GM12878 (cell line): ENCODE measurements around the gene WTAP. TPM values are rescaled to one million over a fixed set of nuclear protein-coding genes. Genes with fewer than 3 reads are reported as not detected.

Experiments used
- ATAC-seq: fragments of 200-7000 bp; cut with Tn5 transposase; 3 replicates; pipeline ENCODE4 v1.9.1; 2020; ENCODE audit warnings: mild to moderate bottlenecking, moderate library complexity
- BruUV-seq: library from RNA; stranded (reverse); fragments of 400-500 nt; replicated peaks from 2 replicates; lab custom pipeline; 2021; lab: Mats Ljungman, UMichigan
- CTCF ChIA-PET: fragments of 300-600 bp; sonication (Branson Sonifier 250); formaldehyde crosslinking; extraction: SDS; loops from one replicate; lab custom pipeline; 2021; ENCODE audit warnings: inconsistent platforms; lab: Yijun Ruan, JAX
- POLR2A ChIA-PET: fragments of 350-600 bp; formaldehyde crosslinking; extraction: SDS; loops from one replicate; lab custom pipeline; 2021; ENCODE audit warnings: inconsistent platforms; lab: Charles Lee
- RAD21 ChIA-PET: fragments of 300-600 bp; sonication (Branson Sonifier 250); formaldehyde crosslinking; loops from one replicate; lab custom pipeline; 2023; ENCODE audit warnings: antibody characterized with exemption; ENCODE audit not compliant: unreplicated experiment; lab: Charles Lee
- SMC1A ChIA-PET: fragments of 300-600 bp; sonication (Branson Sonifier 250); formaldehyde crosslinking; loops from one replicate; lab custom pipeline; 2023; ENCODE audit not compliant: unreplicated experiment, uncharacterized antibody; lab: Charles Lee
- DNase-seq: peaks from one replicate; pipeline ENCODE4 v3.0.0-alpha.2; 2011; ENCODE audit warnings: low read depth, low spot score
- FAIRE-seq: peaks from 3 replicates; lab custom pipeline; 2011; peaks lifted over from hg19 to GRCh38; lab: Jason Lieb, UNC
- H2AFZ ChIP-seq: 2 replicates; pipeline ENCODE4 v1.6.0; 2011; ENCODE audit warnings: low read depth, low read length, control low read depth; ENCODE audit not compliant: control insufficient read depth
- H3K27ac ChIP-seq: 2 replicates; pipeline ENCODE4 v1.5.1; 2011; ENCODE audit warnings: control low read depth; ENCODE audit not compliant: control insufficient read depth, insufficient read depth
- H3K27me3 ChIP-seq, 2 experiments: replicated peaks in 1 of 2; 2 replicates each; pipeline versions ENCODE4 v1.6.0 to v1.6.1; 2011; ENCODE audit warnings: low read length in 1 of 2; ENCODE audit not compliant: control insufficient read depth in 2 of 2, insufficient read depth in 2 of 2
- H3K36me3 ChIP-seq, 2 experiments: 2 replicates each; pipeline ENCODE4 v1.5.1; 2011; ENCODE audit warnings: low read length in 1 of 2; ENCODE audit not compliant: control insufficient read depth in 2 of 2, insufficient read depth in 2 of 2
- H3K4me1 ChIP-seq: 2 replicates; pipeline ENCODE4 v1.6.1; 2011; ENCODE audit warnings: mild to moderate bottlenecking, low read length, moderate library complexity, mixed read lengths; ENCODE audit not compliant: control insufficient read depth, insufficient read depth
- H3K4me2 ChIP-seq: 2 replicates; pipeline ENCODE4 v1.6.0; 2011; ENCODE audit warnings: control low read depth; ENCODE audit not compliant: control insufficient read depth, insufficient read depth
- H3K4me3 ChIP-seq: fragments of 200-600 bp; sonication (generic); 2 replicates; pipeline ENCODE4 v1.5.1; 2016
- H3K79me2 ChIP-seq: 2 replicates; pipeline ENCODE4 v1.6.0; 2011; ENCODE audit warnings: low read length; ENCODE audit not compliant: control insufficient read depth, insufficient read depth
- H3K9ac ChIP-seq: 2 replicates; pipeline ENCODE4 v1.8.0; 2011; ENCODE audit warnings: low read length, control low read depth, mixed read lengths; ENCODE audit not compliant: control insufficient read depth, insufficient read depth
- H3K9me3 ChIP-seq: replicated peaks from 3 replicates; pipeline ENCODE4 v1.5.1; 2011; ENCODE audit warnings: mild to moderate bottlenecking, low read length; ENCODE audit not compliant: control insufficient read depth, insufficient read depth
- H4K20me1 ChIP-seq: 2 replicates; pipeline ENCODE4 v1.6.0; 2011; ENCODE audit not compliant: control insufficient read depth, insufficient read depth
- ATF2 ChIP-seq: IDR thresholded peaks from 2 replicates; pipeline ENCODE4 v1.6.1; 2012; ENCODE audit warnings: low read length, inconsistent platforms
- BHLHE40 ChIP-seq, 2 experiments: fragments of 450-650 bp in 1 of 2; IDR thresholded peaks; 2 replicates each; pipeline ENCODE4 v1.6.1; 2011 to 2017; ENCODE audit warnings: low read depth in 2 of 2, borderline replicate concordance in 1 of 2, improper control_type of control experiment in 1 of 2, low read length in 1 of 2, mild to moderate bottlenecking in 1 of 2
- DPF2 ChIP-seq: fragments of 450-650 bp; IDR thresholded peaks from 2 replicates; pipeline ENCODE4 v1.6.1; 2017; ENCODE audit warnings: mild to moderate bottlenecking
- E2F8 ChIP-seq: fragments of 450-650 bp; IDR thresholded peaks from 2 replicates; pipeline ENCODE4 v1.6.1; 2018; ENCODE audit warnings: mild to moderate bottlenecking, low read depth, moderate library complexity; ENCODE audit not compliant: partially characterized antibody
- GATAD2B ChIP-seq: fragments of 450-650 bp; conservative IDR thresholded peaks from 2 replicates; pipeline ENCODE4 v1.6.1; 2017; ENCODE audit warnings: low read depth, mild to moderate bottlenecking, moderate library complexity
- HCFC1 ChIP-seq: fragments of 150-350 bp; IDR thresholded peaks from 2 replicates; pipeline ENCODE4 v1.6.1; 2014; ENCODE audit warnings: low read length
- IKZF2 ChIP-seq, 2 experiments: fragments of 450-650 bp; IDR thresholded peaks; 2 replicates each; pipeline ENCODE4 v1.6.1; 2017; ENCODE audit warnings: mild to moderate bottlenecking in 2 of 2, moderate library complexity in 2 of 2
- LARP7 ChIP-seq: fragments of 450-650 bp; IDR thresholded peaks from 2 replicates; pipeline ENCODE4 v1.6.1; 2017; ENCODE audit warnings: mild to moderate bottlenecking
- NFXL1 ChIP-seq: fragments of 450-650 bp; IDR thresholded peaks from 2 replicates; pipeline ENCODE4 v1.6.1; 2017; ENCODE audit warnings: antibody characterized with exemption, mild to moderate bottlenecking, borderline replicate concordance
- NR2C1 ChIP-seq: fragments of 450-650 bp; IDR thresholded peaks from 2 replicates; pipeline ENCODE4 v1.6.1; 2017; ENCODE audit warnings: antibody characterized with exemption, mild to moderate bottlenecking, moderate library complexity
- SUZ12 ChIP-seq: fragments of 200-600 bp; sonication (generic); IDR thresholded peaks from one replicate; pipeline ENCODE4 v1.6.1; 2018; ENCODE audit warnings: antibody characterized with exemption, mild to moderate bottlenecking; ENCODE audit not compliant: unreplicated experiment
- WGBS: methylation state at CpG from one replicate; pipeline ENCODE4 v1.1.6; 2016; ENCODE audit warnings: low lambda C conversion rate; ENCODE audit not compliant: insufficient replicate concordance, insufficient coverage; ENCODE audit errors: missing lambda C conversion rate; 5-methylcytosine and 5-hydroxymethylcytosine counted together
- in situ Hi-C: fragments of 300-500 bp; cut with MboI; formaldehyde crosslinking; loops from 9 replicates; pipeline ENCODE4 v1.14.3; 2018; ENCODE audit warnings: mixed read lengths
- intact Hi-C: fragments of 100-400 bp; cut with micrococcal nuclease; formaldehyde crosslinking; loops from one replicate; pipeline ENCODE4 v1.14.2; 2022; ENCODE audit not compliant: unreplicated experiment
- polyA plus RNA-seq, 11 experiments: library from polyadenylated mRNA; depleted of rRNA in 4 of 11; unstranded in 6 of 11; stranded (reverse) in 5 of 11; fragments of >200 nt; fragmentation: Nextera tagmentation in 4 of 11; fragmentation: Illumina TruSeq in 1 of 11; extraction: Ambion mirVana in 4 of 11; extraction: Trizol in 1 of 11; gene quantifications; 1 replicate in 1 of 11; 2 replicates in 10 of 11; pipeline versions ENCODE4 v1.2.1 to v1.2.3, GENCODE V29; 2011 to 2016; ENCODE audit warnings: inconsistent platforms in 2 of 11, missing spikeins in 2 of 11, low read depth in 1 of 11
- total RNA-seq, 4 experiments: library from RNA; depleted of rRNA in 3 of 4; stranded (reverse); fragments of >200 nt in 3 of 4; fragmentation: Illumina TruSeq in 1 of 4; extraction: Trizol in 1 of 4; gene quantifications; 2 replicates each; pipeline versions ENCODE4 v1.2.1 to v1.2.3, GENCODE V29; 2013 to 2021
- TF ChIP-seq, protein P1 (sequence below): IDR thresholded peaks from 2 replicates; pipeline ENCODE4 v1.6.1; 2011; ENCODE audit warnings: mild to moderate bottlenecking, low read depth, low read length, moderate library complexity; ENCODE audit not compliant: insufficient replicate concordance
- TF ChIP-seq, protein P2 (sequence below): fragments of 450-650 bp; IDR thresholded peaks from 2 replicates; pipeline ENCODE4 v1.6.1; 2016; ENCODE audit warnings: mild to moderate bottlenecking, moderate library complexity, borderline replicate concordance

WTAP gene
- total and polyA plus RNA-seq, 10 of the 15 experiments (the other 5 are each of a cell fraction or from before 2014, with no cell fraction given) = 38.7 to 132 (median 83.1) TPM

GRCh38 chr6:159716247-159717096, 10.8 kb upstream of the WTAP start:
- Histone ChIP-seq H3K27ac (no peak overlapping the region), H3K4me1 (no peaks in the 10 kb centered on the region), H3K36me3 (no peaks in the 10 kb centered on the region), H2AFZ (no peak overlapping the region), H3K79me2 (peaks cover 2% of the 10 kb centered on the region), H3K9ac (no peak overlapping the region), H3K4me2 (no peak overlapping the region), H4K20me1 (no peaks in the 10 kb centered on the region), H3K27me3 (no peaks in the 10 kb centered on the region), H3K4me3 (no peak overlapping the region), H3K9me3 (no peaks in the 10 kb centered on the region; the same call in 2 of the 3 replicates)
- ChIA-PET SMC1A (interaction anchor here (0.9 to 1.8 kb wide), 4 partner anchors 9 to 206 kb away, joined by 3 to 5 read pairs (median 3); no protein-coding TSS in a partner anchor), CTCF (interaction anchor here (0.6 to 0.9 kb wide), 3 partner anchors 10 to 135 kb away, joined by 3 to 4 read pairs (median 3); partner anchors contain the start of gene WTAP), POLR2A (interaction anchor here (0.6 to 1.2 kb wide), 3 partner anchors 9 to 84 kb away, joined by 3 read pairs; no protein-coding TSS in a partner anchor), RAD21 (no interaction called here)
- intact Hi-C loops (no loop called here), in situ Hi-C loops (loop anchor here (25.0 kb wide), 1 partner anchor 746 kb away; no protein-coding TSS in a partner anchor)
- ATAC-seq (peak; percentile 58), DNase-seq (no peak), FAIRE-seq (no peak)
- BruUV-seq = no TSS peak
- 74% methylated on average over 5 of the region's 5 CpGs for WGBS
- TF ChIP-seq LARP7 = no peak
- TF ChIP-seq NR2C1 = no peak
- TF ChIP-seq IKZF2 (IDR thresholded peaks at IDR 0.05) = no peak
- TF ChIP-seq DPF2 = no peak
- no peak for TF ChIP-seq SUZ12
- no peak for TF ChIP-seq NFXL1
- TF ChIP-seq, protein P1, sequence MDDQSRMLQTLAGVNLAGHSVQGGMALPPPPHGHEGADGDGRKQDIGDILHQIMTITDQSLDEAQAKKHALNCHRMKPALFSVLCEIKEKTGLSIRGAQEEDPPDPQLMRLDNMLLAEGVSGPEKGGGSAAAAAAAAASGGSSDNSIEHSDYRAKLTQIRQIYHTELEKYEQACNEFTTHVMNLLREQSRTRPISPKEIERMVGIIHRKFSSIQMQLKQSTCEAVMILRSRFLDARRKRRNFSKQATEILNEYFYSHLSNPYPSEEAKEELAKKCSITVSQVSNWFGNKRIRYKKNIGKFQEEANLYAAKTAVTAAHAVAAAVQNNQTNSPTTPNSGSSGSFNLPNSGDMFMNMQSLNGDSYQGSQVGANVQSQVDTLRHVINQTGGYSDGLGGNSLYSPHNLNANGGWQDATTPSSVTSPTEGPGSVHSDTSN = no peak
- TF ChIP-seq GATAD2B = no peak
- TF ChIP-seq E2F8 = no peak
- TF ChIP-seq ATF2 = no peak
- no peak for TF ChIP-seq HCFC1
- TF ChIP-seq, protein P2, sequence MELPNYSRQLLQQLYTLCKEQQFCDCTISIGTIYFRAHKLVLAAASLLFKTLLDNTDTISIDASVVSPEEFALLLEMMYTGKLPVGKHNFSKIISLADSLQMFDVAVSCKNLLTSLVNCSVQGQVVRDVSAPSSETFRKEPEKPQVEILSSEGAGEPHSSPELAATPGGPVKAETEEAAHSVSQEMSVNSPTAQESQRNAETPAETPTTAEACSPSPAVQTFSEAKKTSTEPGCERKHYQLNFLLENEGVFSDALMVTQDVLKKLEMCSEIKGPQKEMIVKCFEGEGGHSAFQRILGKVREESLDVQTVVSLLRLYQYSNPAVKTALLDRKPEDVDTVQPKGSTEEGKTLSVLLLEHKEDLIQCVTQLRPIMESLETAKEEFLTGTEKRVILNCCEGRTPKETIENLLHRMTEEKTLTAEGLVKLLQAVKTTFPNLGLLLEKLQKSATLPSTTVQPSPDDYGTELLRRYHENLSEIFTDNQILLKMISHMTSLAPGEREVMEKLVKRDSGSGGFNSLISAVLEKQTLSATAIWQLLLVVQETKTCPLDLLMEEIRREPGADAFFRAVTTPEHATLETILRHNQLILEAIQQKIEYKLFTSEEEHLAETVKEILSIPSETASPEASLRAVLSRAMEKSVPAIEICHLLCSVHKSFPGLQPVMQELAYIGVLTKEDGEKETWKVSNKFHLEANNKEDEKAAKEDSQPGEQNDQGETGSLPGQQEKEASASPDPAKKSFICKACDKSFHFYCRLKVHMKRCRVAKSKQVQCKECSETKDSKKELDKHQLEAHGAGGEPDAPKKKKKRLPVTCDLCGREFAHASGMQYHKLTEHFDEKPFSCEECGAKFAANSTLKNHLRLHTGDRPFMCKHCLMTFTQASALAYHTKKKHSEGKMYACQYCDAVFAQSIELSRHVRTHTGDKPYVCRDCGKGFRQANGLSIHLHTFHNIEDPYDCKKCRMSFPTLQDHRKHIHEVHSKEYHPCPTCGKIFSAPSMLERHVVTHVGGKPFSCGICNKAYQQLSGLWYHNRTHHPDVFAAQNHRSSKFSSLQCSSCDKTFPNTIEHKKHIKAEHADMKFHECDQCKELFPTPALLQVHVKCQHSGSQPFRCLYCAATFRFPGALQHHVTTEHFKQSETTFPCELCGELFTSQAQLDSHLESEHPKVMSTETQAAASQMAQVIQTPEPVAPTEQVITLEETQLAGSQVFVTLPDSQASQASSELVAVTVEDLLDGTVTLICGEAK = no peak
- TF ChIP-seq BHLHE40 (IDR thresholded peaks at IDR 0.05; ENCODE audit: borderline replicate concordance in 1 of 2, low read depth in 2 of 2, low read length in 1 of 2) = no peak
